Loucy (cell line): ENCODE results near the gene KLHDC10.

Experiments
- H2AFZ ChIP-seq: fragments of 200-600 bp; sonication (generic); 2 replicates; pipeline ENCODE4 v1.6.0; 2016; ENCODE audit warnings: antibody characterized with exemption, mild to moderate bottlenecking, low read length, moderate library complexity
- H3F3A ChIP-seq: fragments of 200-600 bp; 2 replicates; pipeline ENCODE4 v1.6.0; 2016; ENCODE audit warnings: antibody characterized with exemption, low read depth, mild to moderate bottlenecking
- H3K27me3 ChIP-seq: fragments of 200-600 bp; sonication (generic); 2 replicates; pipeline ENCODE4 v1.6.1; 2014; ENCODE audit warnings: low read length, mild to moderate bottlenecking; ENCODE audit not compliant: insufficient read depth, poor library complexity, severe bottlenecking
- H3K36me3 ChIP-seq: fragments of 200-600 bp; sonication (generic); 2 replicates; pipeline ENCODE4 v1.6.1; 2016; ENCODE audit warnings: low read length; ENCODE audit not compliant: insufficient read depth
- H3K4me1 ChIP-seq: fragments of 200-600 bp; sonication (generic); 2 replicates; pipeline ENCODE4 v1.5.1; 2014; ENCODE audit warnings: low read length, mild to moderate bottlenecking; ENCODE audit not compliant: insufficient read depth, poor library complexity, severe bottlenecking
- H3K4me2 ChIP-seq: fragments of 200-600 bp; sonication (generic); 2 replicates; pipeline ENCODE4 v1.6.0; 2014; ENCODE audit warnings: antibody characterized with exemption, low read length, low read depth, mild to moderate bottlenecking; ENCODE audit not compliant: poor library complexity, severe bottlenecking
- H3K4me3 ChIP-seq: fragments of 200-600 bp; sonication (generic); 2 replicates; pipeline ENCODE4 v1.5.1; 2014; ENCODE audit warnings: low read length, mild to moderate bottlenecking, mixed read lengths; ENCODE audit not compliant: poor library complexity, severe bottlenecking
- H3K79me2 ChIP-seq: fragments of 200-600 bp; sonication (generic); 2 replicates; pipeline ENCODE4 v1.6.1; 2014; ENCODE audit warnings: low read length; ENCODE audit not compliant: insufficient read depth
- H3K9ac ChIP-seq: fragments of 200-600 bp; sonication (generic); 2 replicates; pipeline ENCODE4 v1.6.0; 2014; ENCODE audit warnings: mild to moderate bottlenecking, low read depth, low read length, moderate library complexity; ENCODE audit not compliant: poor library complexity, severe bottlenecking
- H3K9me2 ChIP-seq: fragments of 200-600 bp; sonication (generic); replicated peaks from 2 replicates; pipeline ENCODE4 v1.6.1; 2016; ENCODE audit warnings: low read depth, low read length, mixed read lengths
- H3K9me3 ChIP-seq: fragments of 200-600 bp; sonication (generic); 2 replicates; pipeline ENCODE4 v1.6.1; 2014; ENCODE audit warnings: mild to moderate bottlenecking, antibody characterized with exemption, low read length, low read depth; ENCODE audit not compliant: insufficient read depth
- H4K20me1 ChIP-seq: fragments of 200-600 bp; sonication (generic); 2 replicates; pipeline ENCODE4 v1.6.0; 2014; ENCODE audit warnings: antibody characterized with exemption, low read length, mild to moderate bottlenecking; ENCODE audit not compliant: insufficient read depth, poor library complexity, severe bottlenecking
- EZH2phosphoT487 ChIP-seq: fragments of 200-600 bp; IDR thresholded peaks from 2 replicates; pipeline ENCODE4 v1.6.1; 2018; ENCODE audit warnings: antibody characterized with exemption, mild to moderate bottlenecking, moderate library complexity, borderline replicate concordance
- TF ChIP-seq, protein P1 (sequence below): fragments of 200-600 bp; sonication (generic); conservative IDR thresholded peaks from 2 replicates; pipeline ENCODE4 v1.5.1; 2014; ENCODE audit warnings: mild to moderate bottlenecking, antibody characterized with exemption, low read length

KLHDC10 gene

GRCh38 chr7:130150587-130150986 is 80.3 kb downstream of the KLHDC10 start:
- H3K4me3 ChIP-seq, result no peak overlapping the region
- H3K4me1 ChIP-seq, result no peaks in the 10 kb centered on the region
- no peaks in the 10 kb centered on the region for H3K79me2 ChIP-seq
- H3K9me2 ChIP-seq, result no peaks in the 10 kb centered on the region
- H3K4me2 ChIP-seq, result no peak overlapping the region
- H3K36me3 ChIP-seq, result no peaks in the 10 kb centered on the region
- H2AFZ ChIP-seq, result no peak overlapping the region
- no peak overlapping the region for H3K9ac ChIP-seq
- TF ChIP-seq, protein P1, sequence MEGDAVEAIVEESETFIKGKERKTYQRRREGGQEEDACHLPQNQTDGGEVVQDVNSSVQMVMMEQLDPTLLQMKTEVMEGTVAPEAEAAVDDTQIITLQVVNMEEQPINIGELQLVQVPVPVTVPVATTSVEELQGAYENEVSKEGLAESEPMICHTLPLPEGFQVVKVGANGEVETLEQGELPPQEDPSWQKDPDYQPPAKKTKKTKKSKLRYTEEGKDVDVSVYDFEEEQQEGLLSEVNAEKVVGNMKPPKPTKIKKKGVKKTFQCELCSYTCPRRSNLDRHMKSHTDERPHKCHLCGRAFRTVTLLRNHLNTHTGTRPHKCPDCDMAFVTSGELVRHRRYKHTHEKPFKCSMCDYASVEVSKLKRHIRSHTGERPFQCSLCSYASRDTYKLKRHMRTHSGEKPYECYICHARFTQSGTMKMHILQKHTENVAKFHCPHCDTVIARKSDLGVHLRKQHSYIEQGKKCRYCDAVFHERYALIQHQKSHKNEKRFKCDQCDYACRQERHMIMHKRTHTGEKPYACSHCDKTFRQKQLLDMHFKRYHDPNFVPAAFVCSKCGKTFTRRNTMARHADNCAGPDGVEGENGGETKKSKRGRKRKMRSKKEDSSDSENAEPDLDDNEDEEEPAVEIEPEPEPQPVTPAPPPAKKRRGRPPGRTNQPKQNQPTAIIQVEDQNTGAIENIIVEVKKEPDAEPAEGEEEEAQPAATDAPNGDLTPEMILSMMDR, result no peak
- TF ChIP-seq EZH2phosphoT487, result no peak
- H3F3A ChIP-seq, result no peaks in the 10 kb centered on the region; the same call in 1 of the 2 replicates
- no peaks in the 10 kb centered on the region for H3K9me3 ChIP-seq
- H3K27me3 ChIP-seq, result no peaks in the 10 kb centered on the region
- H4K20me1 ChIP-seq, result no peaks in the 10 kb centered on the region

GRCh38 chr7:130151591-130152492 is 81.5 kb downstream of the KLHDC10 start:
- Histone ChIP-seq H3K27me3 (no peaks in the 10 kb centered on the region), H3K9me2 (no peaks in the 10 kb centered on the region), H3K4me1 (no peaks in the 10 kb centered on the region), H2AFZ (no peak overlapping the region), H3K4me2 (no peak overlapping the region), H4K20me1 (no peaks in the 10 kb centered on the region), H3K9ac (no peak overlapping the region), H3K9me3 (no peaks in the 10 kb centered on the region), H3K4me3 (no peak overlapping the region), H3K79me2 (no peaks in the 10 kb centered on the region), H3F3A (no peaks in the 10 kb centered on the region; the same call in 1 of the 2 replicates), H3K36me3 (no peaks in the 10 kb centered on the region)
- TF ChIP-seq, protein P1, result no peak
- no peak for TF ChIP-seq EZH2phosphoT487

- H3K4me2 ChIP-seq, result no peak overlapping the region
- no peaks in the 10 kb centered on the region for H3K9me3 ChIP-seq
- no peak overlapping the region for H3K9ac ChIP-seq
- no peaks in the 10 kb centered on the region for H3K79me2 ChIP-seq
- H4K20me1 ChIP-seq, result no peaks in the 10 kb centered on the region
- H3K36me3 ChIP-seq, result no peaks in the 10 kb centered on the region
- no peak for TF ChIP-seq EZH2phosphoT487
- TF ChIP-seq, protein P1, result no peak
- no peak overlapping the region for H2AFZ ChIP-seq
- H3K4me1 ChIP-seq, result no peaks in the 10 kb centered on the region
- H3K9me2 ChIP-seq, result no peaks in the 10 kb centered on the region
- no peaks in the 10 kb centered on the region for H3K27me3 ChIP-seq
- no peaks in the 10 kb centered on the region; the same call in 1 of the 2 replicates for H3F3A ChIP-seq
- H3K4me3 ChIP-seq, result no peak overlapping the region
Observed at GRCh38 chr7:130152493-130153210, 82.3 kb downstream of the KLHDC10 start.
